Hematopoietic multipotent progenitor cell (in vitro differentiated cells): Measurements from ENCODE around the gene PRMT1. TPM values are rescaled to one million over a fixed set of nuclear protein-coding genes. Genes with fewer than 3 reads are reported as not detected.

Experiments used
- DNase-seq, 3 donors: peaks; one replicate each; pipeline ENCODE4 v3.0.0-alpha.2; 2011 to 2015; ENCODE audit warnings: low read depth in 2 of 3, low spot score in 2 of 3
- total RNA-seq: library from RNA; depleted of rRNA; stranded (reverse); fragments of >200 nt; gene quantifications from one replicate; pipeline ENCODE4 v1.2.3, GENCODE V29; 2012

The PRMT1 gene
- total RNA-seq, 1 donor, result 455 TPM

GRCh38 chr19:49666120-49666444, 11.0 kb upstream of the PRMT1 start:
- DNase-seq, result no peak

- DNase-seq, result no peak
Observed at GRCh38 chr19:49667473-49667872, 9.6 kb upstream of the PRMT1 start.

- no peak for DNase-seq
Observed at GRCh38 chr19:49669516-49669915, 7.6 kb upstream of the PRMT1 start.

- DNase-seq, result peak in 2 of 3 donors; percentile 78 to 79
Observed at GRCh38 chr19:49672131-49672919, 4.7 kb upstream of the PRMT1 start.

- no peak for DNase-seq
Observed at GRCh38 chr19:49676136-49676783, 811 bp upstream of the PRMT1 start.

- peak; percentile 95 to 100 (median 100) for DNase-seq
Observed at GRCh38 chr19:49676784-49677230, 264 bp upstream of the PRMT1 start.

- peak in 2 of 3 donors; percentile 78 to 90 for DNase-seq
Observed at GRCh38 chr19:49677901-49678674, 1.0 kb downstream of the PRMT1 start.

- DNase-seq, result no peak
Observed at GRCh38 chr19:49678985-49679770, 2.1 kb downstream of the PRMT1 start.

- DNase-seq, result no peak
Observed at GRCh38 chr19:49679771-49680413, 2.8 kb downstream of the PRMT1 start.

GRCh38 chr19:49680421-49681351, 3.6 kb downstream of the PRMT1 start:
- DNase-seq, result peak; percentile 84 to 94 (median 87)

- no peak for DNase-seq
Observed at GRCh38 chr19:49681830-49682229, 4.8 kb downstream of the PRMT1 start.

- DNase-seq, result no peak
Observed at GRCh38 chr19:49682274-49682673, 5.2 kb downstream of the PRMT1 start.

GRCh38 chr19:49683814-49684250, 6.8 kb downstream of the PRMT1 start:
- no peak for DNase-seq

GRCh38 chr19:49684251-49684982, 7.3 kb downstream of the PRMT1 start:
- DNase-seq, result no peak

- DNase-seq, result no peak
Observed at GRCh38 chr19:49684983-49685553, 8.0 kb downstream of the PRMT1 start.

- no peak for DNase-seq
Observed at GRCh38 chr19:49685845-49686332, 8.8 kb downstream of the PRMT1 start.

- no peak for DNase-seq
Observed at GRCh38 chr19:49686503-49687088, 9.5 kb downstream of the PRMT1 start.
